NCI-H82 (cell line): ENCODE measurements around the gene SH2D1B.
"Not testable (repeated sequence)": the region's sequence is repeated elsewhere in the genome, so short reads cannot be mapped to it uniquely, and the experiment has no call there.

ENCODE experiments used
- DNase-seq: peaks from one replicate; lab custom pipeline; 2025; lab: John Stamatoyannopoulos, UW

Gene SH2D1B, protein sequence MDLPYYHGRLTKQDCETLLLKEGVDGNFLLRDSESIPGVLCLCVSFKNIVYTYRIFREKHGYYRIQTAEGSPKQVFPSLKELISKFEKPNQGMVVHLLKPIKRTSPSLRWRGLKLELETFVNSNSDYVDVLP

DNA sequence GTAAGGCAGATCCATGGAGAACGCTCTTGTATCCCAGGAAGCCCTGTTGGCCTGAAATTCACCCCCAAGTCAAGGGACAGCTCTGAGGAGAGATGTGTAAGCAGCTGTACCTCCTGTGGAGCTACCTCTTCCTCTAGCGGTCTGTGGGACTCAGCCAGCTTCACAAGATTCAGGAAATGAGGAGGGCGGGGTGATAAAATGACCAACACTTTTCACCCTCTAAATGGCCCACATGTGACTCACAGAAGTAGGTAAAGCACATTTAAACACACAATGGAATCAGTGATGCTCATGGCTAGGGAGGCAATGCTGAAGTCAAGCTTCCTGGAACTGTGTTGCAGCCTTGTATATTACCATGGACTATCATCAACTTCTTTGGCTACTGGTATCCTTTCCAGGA is at the start of gene SH2D1B:
Gene SH2D1B, minus strand, starts transcription at position 135 of the 400 bp plus-strand sequence. Its CDS starts 120 bp downstream, at position 15.
- no peak for DNase-seq

DNA sequence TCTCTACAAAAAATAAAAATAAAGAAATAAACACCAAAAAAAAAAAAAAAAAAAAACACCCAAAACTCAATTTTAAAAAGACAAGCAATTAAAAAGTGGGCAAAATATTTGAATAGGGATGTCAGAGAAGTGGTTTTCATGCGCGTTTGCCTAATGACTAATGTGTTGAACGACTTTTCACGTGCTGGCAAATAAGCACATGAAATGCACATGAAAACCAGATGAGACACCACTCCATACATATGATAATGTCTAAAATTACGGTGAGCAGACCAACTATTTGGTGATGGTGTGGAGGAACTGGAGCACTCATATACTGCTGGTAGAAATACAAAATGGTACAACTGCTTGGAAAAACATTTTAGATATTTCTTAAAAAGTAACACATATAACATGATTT is 46.3 kb upstream of the SH2D1B start:
- DNase-seq, result no peak

DNA sequence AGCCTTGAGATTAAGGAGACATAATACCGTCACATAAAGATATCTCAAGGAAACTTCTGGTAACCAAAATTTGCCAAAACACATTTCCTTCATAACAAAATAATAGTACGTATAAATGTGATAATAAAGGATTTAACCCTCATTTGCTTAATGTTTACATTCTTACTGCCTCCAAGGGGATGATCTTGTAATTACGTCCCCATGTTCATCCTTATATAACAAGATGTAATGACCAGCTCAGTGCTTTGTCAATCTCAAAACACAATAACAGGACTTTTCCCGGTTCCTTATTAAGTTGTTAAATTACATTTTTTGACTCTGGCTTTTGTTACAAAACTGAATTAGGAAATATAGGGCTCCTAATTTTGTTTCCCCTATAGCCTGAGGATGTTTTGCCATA is 44.4 kb upstream of the SH2D1B start:
- peak; percentile 13 for DNase-seq

DNA sequence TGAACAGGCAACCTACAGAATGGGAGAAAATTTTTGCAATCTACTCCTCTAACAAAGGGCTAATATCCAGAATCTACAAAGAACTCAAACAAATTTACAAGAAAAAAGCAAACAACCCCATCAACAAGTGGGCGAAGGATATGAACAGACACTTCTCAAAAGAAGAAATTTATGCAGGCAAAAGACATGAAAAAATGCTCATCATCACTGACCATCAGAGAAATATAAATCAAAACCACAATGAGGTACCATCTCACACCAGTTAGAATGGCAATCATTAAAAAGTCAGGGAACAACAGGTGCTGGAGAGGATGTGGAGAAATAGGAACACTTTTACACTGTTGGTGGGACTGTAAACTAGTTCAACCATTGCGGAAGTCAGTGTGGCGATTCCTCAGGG is 42.4 kb upstream of the SH2D1B start:
- DNase-seq, result not testable (repeated sequence)

DNA sequence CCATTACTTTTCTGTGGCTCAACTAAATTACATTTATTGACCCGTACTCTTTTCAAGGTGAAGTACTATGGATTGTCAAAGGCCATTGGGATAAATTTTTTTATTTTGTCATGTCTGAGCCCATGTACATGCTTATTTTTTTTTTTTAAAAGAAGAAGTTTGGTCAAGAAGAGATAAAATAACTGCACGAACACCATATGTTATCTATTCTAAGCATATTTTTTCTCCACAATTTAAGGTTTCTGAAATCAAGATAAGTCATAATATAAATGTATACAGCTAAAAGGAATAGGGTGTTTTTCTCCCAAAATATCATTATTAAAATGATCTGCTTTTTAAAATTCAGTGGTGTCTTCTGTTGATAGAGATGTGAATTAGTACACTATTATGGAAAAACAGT is 35.0 kb upstream of the SH2D1B start:
- DNase-seq, result no peak

DNA sequence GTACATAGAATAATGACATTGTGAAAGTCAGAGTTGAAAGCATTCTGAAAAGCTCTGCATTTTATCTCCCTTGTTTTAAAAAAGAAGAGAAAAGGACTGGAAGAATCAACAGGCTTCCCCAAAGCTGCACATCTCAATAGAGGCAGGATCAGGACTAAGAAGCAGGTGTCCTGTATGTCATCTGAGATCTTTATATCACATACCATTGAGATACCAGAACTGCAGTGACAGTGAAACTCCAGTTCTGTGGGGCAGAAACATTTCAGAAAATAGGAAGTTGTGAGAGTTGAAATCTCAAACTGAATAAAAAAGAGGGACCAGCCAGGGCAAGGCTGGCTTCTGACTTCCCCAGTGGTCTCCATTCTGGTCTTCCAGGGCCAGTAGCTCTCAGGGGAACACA is 33.0 kb upstream of the SH2D1B start:
- no peak for DNase-seq

DNA sequence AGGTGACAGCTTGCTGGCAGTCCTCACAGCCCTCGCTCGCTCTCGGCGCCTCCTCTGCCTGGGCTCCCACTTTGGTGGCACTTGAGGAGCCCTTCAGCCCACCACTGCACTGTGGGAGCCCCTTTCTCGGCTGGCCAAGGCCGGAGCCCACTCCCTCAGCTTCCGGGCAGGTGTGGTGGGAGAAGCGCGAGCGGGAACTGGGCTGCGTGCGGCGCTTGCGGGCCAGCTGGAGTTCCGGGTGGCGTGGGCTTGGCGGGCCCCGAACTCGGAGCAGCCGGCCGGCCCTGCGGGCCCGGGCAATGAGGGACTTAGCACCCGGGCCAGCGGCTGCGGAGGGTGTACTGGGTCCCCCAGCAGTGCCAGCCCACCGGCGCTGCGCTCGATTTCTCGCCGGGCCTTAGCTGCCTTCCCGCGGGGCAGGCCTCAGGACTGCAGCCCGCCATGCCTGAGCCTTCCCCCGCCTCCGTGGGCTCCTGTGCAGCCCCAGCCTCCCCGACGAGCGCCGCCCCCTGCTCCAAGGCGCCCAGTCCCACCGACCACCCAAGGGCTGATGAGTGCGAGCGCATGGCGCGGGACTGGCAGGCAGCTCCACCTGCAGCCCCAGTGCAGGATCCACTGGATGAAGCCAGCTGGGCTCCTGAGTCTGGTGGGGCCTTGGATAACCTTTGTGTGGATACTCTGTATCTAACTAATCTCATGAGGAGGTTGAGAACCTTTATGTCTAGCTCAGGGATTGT is 21.2 kb upstream of the SH2D1B start:
- DNase-seq, result not testable (repeated sequence)

DNA sequence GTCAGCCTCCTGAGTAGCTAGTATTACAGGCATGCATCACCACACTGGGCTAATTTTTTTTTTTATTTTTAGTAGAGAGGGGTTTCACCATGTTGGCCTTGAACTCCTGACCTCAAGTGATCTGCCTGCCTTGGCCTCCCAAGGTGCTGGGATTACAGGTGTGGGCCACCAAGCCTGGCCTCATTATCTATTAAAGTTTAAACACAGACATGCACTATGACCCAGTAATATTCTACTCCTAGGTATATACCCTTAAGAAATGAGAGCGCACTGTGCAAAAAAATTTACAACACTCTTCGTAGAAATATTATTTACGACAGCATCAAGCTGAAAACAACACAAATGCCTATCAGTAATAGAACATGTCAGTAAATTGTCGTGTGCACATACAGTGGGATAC is 18.6 kb upstream of the SH2D1B start:
- DNase-seq, result no peak

DNA sequence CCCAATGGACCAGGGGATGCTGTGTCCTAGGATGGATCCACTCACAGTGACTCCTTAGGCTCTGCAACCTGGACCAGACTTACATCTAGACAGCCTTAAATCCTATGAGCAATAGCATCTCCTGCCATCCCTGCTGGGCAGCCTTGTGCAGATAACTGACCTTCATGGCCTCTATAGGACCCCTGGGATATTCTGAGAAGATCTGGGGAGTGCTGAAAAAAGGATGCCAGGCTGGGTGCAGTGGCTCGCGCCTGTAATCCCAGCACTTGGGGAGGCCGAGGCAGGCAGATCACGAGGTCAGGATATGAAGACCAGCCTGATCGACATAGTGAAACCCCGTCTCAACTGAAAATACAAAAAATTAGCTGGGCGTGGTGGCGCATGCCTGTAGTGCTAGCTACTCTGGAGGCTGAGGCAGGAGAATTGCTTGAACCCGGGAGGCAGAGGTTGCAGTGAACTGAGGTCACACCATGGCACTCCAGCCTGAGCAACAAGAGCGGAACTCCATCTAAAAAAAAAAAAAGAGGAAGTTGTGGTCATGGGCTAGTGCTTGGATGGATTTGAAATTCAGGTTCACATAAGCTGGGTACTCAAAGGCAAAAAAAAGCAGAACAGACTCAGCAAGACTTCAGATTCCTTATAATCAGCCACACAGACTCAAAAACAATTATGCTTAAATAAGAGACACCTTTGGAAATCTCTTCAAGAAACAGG is 10.9 kb upstream of the SH2D1B start:
- DNase-seq, result no peak

DNA sequence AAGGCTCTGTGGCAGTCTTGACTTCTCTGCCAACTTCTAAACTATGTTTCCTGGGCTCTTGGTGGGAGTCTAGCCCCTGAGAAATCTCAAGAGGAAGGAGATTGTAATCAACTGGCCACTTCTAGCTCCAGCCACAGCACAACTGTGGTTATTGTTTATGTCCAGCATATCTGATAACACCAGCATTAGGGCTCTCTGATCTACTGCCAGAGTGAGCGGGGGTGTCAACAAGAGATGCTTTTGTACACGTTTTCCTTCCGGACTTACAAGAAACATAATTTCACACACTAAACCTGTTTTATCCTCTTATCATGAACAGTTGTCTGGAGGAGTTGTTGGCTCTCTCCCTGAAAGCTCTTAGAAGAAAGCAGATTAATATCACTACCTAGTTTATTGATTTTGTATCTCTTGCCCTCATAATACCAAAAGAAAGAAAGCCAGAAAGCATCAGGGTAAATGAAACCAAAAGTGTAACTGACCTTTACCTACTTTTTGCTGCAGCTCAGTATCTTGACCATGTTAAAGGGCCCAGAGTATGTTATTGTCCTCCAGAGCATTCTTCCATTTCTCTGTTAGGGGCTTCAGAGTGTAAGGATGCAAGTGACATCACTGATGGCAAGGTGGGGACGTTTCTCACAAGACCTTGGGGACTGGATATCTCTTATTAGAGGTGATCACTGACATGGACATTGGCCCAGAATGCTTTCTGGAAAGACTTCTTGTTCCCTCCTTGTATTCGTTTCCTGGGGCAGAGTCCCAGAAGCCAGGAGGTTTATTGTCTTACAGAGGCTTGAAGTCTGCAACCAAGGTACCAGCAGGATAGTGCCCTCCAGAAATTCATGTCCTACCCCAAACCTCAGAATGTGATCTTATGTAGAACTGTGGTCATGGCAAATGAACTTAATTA is 9.6 kb upstream of the SH2D1B start:
- DNase-seq, result peak; percentile 30

DNA sequence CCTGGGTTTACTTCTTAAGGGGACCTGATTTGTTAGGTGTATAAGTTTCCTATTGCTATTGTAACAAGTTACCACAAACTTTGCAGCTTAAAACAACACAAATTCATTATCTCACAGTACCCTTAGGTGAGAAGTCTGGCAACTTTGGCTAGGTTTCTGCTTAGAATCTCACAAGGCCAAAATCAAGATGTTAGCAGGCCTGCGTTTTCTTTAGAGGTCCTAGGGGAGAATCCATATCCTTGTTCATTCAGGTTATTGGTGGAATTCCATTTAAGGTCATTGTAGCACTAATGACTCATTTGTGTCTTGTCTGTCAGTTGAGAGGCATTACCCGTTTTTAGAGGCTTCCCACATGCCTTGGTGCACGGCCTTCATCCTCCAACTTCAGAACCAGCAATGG is 8.2 kb upstream of the SH2D1B start:
- no peak for DNase-seq

DNA sequence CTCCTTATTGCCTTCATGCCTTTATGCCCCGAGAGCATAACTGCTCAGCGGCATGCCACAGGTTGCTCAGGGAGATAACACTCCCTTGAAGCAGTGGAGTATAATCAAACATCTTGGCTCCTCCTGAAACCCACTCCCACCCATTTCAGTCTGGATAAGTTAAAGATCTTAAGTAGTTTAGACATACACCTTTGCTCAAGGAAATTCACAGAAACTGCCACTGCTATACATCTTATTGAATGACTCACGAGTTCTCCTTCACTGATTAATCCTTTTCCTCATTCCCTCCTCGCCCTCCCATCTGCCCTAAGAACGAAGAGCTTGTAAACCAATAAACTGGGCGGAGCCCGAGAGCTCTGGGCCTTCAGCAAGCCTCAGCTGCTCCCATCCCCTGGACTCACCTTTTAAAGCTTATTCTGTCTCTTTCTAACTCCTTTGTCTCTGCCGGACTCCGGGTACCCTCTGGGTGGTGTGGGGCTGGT is 7.6 kb upstream of the SH2D1B start:
- DNase-seq, result peak; percentile 95

DNA sequence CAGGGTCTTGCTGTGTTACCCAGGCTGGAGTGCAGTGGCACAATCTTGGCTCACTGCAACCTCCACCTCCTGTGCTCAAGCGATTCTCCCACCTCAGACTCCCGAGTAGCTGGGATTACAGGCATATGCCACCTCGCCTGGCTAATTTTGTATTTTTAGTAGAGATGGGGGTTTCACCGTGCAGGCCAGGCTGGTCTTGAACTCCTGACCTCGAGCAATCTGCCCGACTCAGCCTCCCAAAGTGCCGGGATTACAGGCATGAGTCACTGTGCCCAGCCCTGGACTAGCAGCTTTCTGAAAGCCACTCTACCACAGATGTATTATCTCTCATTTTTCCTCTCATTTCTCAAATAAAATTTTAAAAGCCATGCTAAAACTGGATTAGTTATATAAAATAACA is 6.6 kb upstream of the SH2D1B start:
- not testable (repeated sequence) for DNase-seq

DNA sequence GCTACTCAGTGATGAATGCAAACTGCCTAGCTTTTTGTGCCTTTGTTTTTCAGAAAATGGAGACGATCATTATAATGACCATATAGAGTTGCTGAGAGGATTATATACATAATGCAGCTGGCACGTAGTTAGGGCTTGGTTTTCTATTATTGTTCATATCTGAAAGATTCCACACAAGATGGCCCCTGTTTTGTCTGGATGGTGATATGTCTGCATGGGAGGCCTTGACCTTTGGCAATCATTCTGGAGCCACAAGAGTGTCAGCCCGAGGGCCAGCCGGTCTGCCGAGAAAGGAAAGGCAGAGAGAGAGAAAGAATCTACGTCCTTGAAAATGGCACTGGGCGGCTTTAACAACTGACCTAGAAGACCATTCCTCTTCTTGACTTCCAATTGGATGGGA is 5.7 kb upstream of the SH2D1B start:
- no peak for DNase-seq

DNA sequence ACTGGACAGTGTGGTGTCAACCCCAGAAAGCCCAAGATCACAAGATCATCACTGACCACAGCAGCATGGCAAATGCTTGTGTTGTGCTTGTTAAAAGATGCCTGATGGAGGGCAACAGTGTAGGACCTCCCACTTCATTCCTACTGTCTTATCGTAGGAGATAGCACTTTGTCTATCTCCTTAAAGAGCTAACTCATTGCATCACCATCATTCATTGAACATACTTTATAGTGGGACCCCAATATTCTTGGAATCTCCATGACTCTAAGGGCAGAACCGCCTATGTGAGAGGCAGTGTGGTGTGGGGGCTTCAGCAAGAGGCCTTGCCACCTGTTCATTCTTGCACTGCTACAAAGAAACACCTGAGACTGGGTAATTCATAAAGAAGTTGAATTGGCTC is 5.0 kb upstream of the SH2D1B start:
- DNase-seq, result no peak

DNA sequence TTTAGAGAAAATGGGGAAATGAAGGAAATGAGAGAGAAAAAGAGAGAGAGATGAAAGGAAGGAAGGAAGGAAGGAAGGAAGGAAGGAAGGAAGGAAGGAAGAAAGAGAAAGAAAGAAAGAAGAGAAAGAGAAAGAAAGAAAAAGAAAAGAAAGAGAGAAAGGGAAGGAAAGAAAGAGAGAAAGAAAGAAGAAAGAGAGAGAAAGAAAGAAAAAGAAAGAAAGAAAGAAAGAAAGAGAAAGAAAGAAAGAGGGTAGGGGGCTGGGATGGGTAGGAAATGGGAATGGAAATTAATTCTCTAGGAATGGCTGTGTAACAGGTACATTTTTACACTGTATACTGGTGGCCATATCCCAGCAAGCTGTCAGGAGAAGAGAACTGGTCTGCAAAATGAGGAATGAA is 4.3 kb upstream of the SH2D1B start:
- no peak for DNase-seq

DNA sequence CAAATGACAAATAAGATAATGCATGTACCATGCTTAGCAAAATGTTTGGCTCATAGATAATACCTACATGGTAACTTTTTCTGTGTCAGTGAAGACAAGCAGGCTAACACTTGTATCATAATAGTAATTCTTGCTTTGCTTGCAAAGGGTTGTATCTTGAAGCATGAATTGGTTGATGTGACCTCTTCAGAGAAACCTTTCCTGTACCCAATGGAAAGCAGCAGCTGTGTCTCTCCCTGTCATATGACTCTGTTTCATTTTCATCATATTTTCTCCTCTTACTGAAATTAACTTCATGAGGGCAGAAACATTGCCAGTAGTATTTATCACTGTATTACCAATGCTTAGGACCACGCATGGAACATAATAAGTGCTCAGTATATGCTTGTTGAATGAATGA is 4.4 kb downstream of the SH2D1B start:
- DNase-seq, result no peak

DNA sequence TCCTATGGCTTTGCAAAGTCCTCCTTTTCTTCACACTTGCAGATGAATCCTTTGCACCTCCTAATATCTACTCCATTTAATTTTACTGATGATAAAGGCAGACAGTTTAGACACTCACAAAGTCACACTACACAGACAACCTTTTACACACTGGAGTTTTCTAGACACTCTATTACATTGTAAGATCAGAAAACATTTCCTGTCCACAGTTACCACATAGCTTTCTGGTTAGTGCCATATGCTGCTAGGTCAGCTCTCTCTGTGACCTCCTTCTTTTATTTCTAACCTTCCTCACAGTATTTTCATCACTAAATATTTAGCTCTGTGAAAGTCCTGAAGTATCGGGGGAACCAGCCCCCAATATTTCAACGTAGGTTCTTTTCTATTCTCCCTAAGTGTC is 5.1 kb downstream of the SH2D1B start:
- no peak for DNase-seq

DNA sequence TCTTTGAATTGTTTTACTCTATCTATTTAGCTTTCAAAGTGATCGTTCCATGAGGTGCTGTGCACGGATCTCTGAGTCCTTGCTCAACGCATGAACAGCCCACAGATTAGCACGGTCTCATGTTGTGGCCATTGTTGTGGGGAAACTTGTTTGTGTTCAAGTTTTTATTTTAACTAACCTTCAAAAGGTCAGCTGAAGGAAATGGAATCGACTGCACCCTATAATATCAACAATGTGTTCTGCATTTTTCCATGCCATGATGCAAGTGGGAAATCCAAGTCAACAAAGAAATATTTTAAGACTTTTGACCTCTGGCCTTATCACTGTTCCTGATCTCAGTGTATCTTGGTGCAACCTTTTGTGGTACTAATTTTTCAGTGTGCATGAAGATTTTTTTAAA is 6.1 kb downstream of the SH2D1B start:
- DNase-seq, result no peak

DNA sequence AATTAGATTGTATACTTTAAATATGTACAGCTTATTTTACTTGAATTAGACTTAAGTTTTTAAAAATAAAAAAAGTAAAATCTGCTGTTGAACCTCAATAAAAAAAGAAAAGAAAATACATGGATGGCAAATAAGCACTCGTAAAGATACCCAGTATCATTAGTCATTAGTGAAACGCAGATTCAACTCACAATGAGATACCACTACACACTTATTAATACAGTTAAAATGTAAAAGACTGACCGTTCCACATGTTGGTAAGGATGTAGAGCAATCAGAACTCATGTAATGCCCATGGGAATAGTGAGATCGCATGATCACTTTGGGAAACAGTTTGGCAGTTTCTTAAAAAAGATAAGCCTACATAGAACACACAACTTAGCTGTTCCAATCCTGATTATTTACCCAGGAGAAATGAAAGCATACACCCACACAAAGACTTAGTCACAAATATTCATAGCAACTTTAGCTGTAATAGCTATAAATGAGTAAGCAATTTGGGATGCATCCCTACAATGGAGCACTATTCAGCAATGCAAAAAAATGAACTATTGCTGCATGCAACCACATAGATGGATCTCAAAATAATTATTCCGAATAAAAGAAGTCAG is 7.3 kb downstream of the SH2D1B start:
- no peak for DNase-seq

DNA sequence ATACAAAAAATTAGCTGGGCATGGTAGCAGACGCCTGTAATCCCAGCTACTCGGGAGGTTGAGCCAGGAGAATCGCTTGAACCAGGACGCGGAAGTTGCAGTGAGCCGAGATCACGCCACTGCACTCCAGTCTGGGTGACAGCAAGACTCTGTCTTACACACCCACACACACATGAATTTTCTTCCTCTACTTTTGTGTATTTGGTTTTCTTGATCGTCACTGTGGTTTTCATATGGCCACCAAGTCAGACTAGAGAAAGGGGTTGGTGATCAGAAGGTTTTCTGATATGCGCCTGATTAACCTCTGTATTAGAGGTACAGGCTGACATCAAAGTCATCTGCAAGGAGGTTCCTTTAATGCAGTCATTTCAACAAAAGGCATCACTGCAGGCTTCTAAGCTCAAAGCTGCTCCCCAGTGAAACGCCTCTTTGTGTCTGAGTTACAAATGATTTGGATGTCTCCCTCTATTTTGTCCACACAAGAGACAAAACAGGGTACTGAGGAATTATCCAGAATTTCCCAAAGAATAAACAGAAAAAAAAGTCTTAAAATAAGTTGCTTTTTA is 11.1 kb downstream of the SH2D1B start:
- DNase-seq, result no peak
